GM23338 (cell line): ENCODE data around the gene INPP5A. TPM values are rescaled to one million over a fixed set of nuclear protein-coding genes. Genes with fewer than 3 reads are reported as not detected.

ENCODE experiments used
- ATAC-seq: fragments of 200-7000 bp; cut with Tn5 transposase; 3 replicates; pipeline ENCODE4 v1.9.1; 2020
- DNase-seq: peaks from one replicate; pipeline ENCODE4 v3.0.0-alpha.2; 2015; ENCODE audit warnings: low spot score
- H2AFZ ChIP-seq: fragments of 200-600 bp; sonication (generic); 2 replicates; pipeline ENCODE4 v1.8.0; 2016; ENCODE audit warnings: antibody characterized with exemption, mild to moderate bottlenecking, moderate library complexity
- H3F3A ChIP-seq: fragments of 200-600 bp; sonication (generic); replicated peaks from 2 replicates; pipeline ENCODE4 v1.8.0; 2017; ENCODE audit warnings: antibody characterized with exemption, mixed run types, low read depth
- H3K27ac ChIP-seq: fragments of 200-600 bp; sonication (generic); 2 replicates; pipeline ENCODE4 v1.6.1; 2016; ENCODE audit warnings: low read depth
- H3K27me3 ChIP-seq: fragments of 200-600 bp; sonication (generic); 2 replicates; pipeline ENCODE4 v1.8.0; 2016; ENCODE audit warnings: mild to moderate bottlenecking, mixed run types, moderate library complexity; ENCODE audit not compliant: insufficient read depth
- H3K36me3 ChIP-seq: fragments of 200-600 bp; sonication (generic); 2 replicates; pipeline ENCODE4 v1.8.0; 2016; ENCODE audit warnings: mild to moderate bottlenecking; ENCODE audit not compliant: insufficient read depth
- H3K4me1 ChIP-seq: fragments of 200-600 bp; sonication (generic); 2 replicates; pipeline ENCODE4 v1.8.0; 2016; ENCODE audit warnings: mild to moderate bottlenecking, moderate library complexity; ENCODE audit not compliant: insufficient read depth
- H3K4me2 ChIP-seq: fragments of 200-600 bp; sonication (generic); 2 replicates; pipeline ENCODE4 v1.7.1; 2017; ENCODE audit warnings: mixed run types
- H3K4me3 ChIP-seq: fragments of 200-600 bp; sonication (generic); 2 replicates; pipeline ENCODE4 v1.6.1; 2016; ENCODE audit warnings: mixed run types
- H3K79me2 ChIP-seq: fragments of 200-600 bp; sonication (generic); replicated peaks from 2 replicates; pipeline ENCODE4 v1.8.0; 2017; ENCODE audit warnings: mild to moderate bottlenecking; ENCODE audit not compliant: insufficient read depth
- H3K9me2 ChIP-seq: fragments of 200-600 bp; sonication (generic); 2 replicates; pipeline ENCODE4 v1.8.0; 2017; ENCODE audit not compliant: insufficient read depth
- H4K20me1 ChIP-seq: fragments of 200-600 bp; sonication (generic); replicated peaks from 2 replicates; pipeline ENCODE4 v1.8.0; 2017; ENCODE audit warnings: mild to moderate bottlenecking; ENCODE audit not compliant: insufficient read depth
- H3K27ac Mint-ChIP-seq: 2 replicates; pipeline ENCODE4 v1.8.0; 2020; ENCODE audit warnings: inconsistent platforms, mild to moderate bottlenecking, moderate library complexity, mixed read lengths
- H3K27me3 Mint-ChIP-seq: 3 replicates; pipeline ENCODE4 v1.8.0; 2022; ENCODE audit warnings: low read depth, mild to moderate bottlenecking, moderate library complexity, mixed read lengths, inconsistent platforms; ENCODE audit not compliant: insufficient read depth, poor library complexity
- H3K36me3 Mint-ChIP-seq: 3 replicates; pipeline ENCODE4 v1.8.0; 2021; ENCODE audit warnings: low read depth, mild to moderate bottlenecking, inconsistent platforms, moderate library complexity, mixed read lengths
- H3K4me1 Mint-ChIP-seq: 3 replicates; pipeline ENCODE4 v1.8.0; 2020; ENCODE audit warnings: mild to moderate bottlenecking, inconsistent platforms, mixed read lengths
- H3K4me3 Mint-ChIP-seq: 3 replicates; pipeline ENCODE4 v1.8.0; 2021; ENCODE audit warnings: moderate library complexity, mild to moderate bottlenecking, inconsistent platforms, mixed read lengths
- H3K9me3 Mint-ChIP-seq: 3 replicates; pipeline ENCODE4 v1.8.0; 2020; ENCODE audit warnings: moderate library complexity, mild to moderate bottlenecking, inconsistent platforms, mixed read lengths
- EZH2 ChIP-seq: fragments of 200-600 bp; sonication (generic); IDR thresholded peaks from one replicate; pipeline ENCODE4 v1.8.0; 2017; ENCODE audit warnings: antibody characterized with exemption, mild to moderate bottlenecking, low read depth; ENCODE audit not compliant: unreplicated experiment
- JUNB ChIP-seq: IDR thresholded peaks from one replicate; pipeline ENCODE4 v1.6.1; 2016; ENCODE audit warnings: antibody characterized with exemption; ENCODE audit not compliant: unreplicated experiment
- ZNF114 ChIP-seq: fragments of 250-450 bp; sonication (Bioruptor Pico); IDR thresholded peaks from 2 replicates; pipeline ENCODE4 v1.5.0; 2020; ENCODE audit warnings: mild to moderate bottlenecking, moderate library complexity
- ZNF331 ChIP-seq: fragments of 250-450 bp; sonication (Bioruptor Pico); IDR thresholded peaks from 2 replicates; pipeline ENCODE4 v1.5.0; 2020; ENCODE audit warnings: low read depth, mild to moderate bottlenecking, moderate library complexity
- polyA plus RNA-seq: library from polyadenylated mRNA; unstranded; fragments of >200 nt; fragmentation: Nextera tagmentation; extraction: Ambion mirVana; gene quantifications from 2 replicates; pipeline ENCODE4 v1.2.1, GENCODE V29; 2016
- total RNA-seq: library from RNA; depleted of rRNA; stranded (reverse); fragments of >200 nt; shearing (Covaris generic); gene quantifications from 2 replicates; pipeline ENCODE4 v1.2.3, GENCODE V29; 2014
- TF ChIP-seq, protein P1 (sequence below): fragments of 250-450 bp; sonication (Bioruptor Pico); IDR thresholded peaks from 2 replicates; pipeline ENCODE4 v1.5.0; 2020; ENCODE audit warnings: mild to moderate bottlenecking, moderate library complexity
- TF ChIP-seq, protein P2 (sequence below): IDR thresholded peaks from 2 replicates; pipeline ENCODE4 v1.6.1; 2016; ENCODE audit warnings: antibody characterized with exemption

Gene INPP5A
- total and polyA plus RNA-seq, 2 experiments from 2014 or later, result 5.9 to 40.6 TPM

DNA sequence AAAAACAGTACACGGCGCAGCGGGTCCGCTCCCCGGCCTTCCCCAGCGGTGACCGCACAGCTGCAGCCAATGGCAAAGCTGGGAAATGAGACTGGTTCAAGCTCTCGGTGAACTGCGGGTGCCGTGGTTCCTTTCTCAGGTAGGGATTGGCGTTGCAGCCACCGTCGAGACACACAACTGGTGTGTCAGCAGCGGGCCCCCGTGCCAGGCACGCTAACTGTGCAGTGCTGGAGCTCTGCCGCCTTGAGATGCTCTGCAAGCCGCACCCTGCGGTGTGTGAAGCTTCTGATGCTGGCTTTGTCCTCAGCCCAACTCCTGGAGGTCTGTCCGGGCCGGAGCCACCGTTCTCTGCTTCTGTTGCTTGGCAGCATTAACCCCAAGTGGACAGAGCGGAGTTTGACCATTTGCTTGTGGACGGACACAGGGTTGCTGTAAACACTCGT, 269.0 kb downstream of the INPP5A start:
- ATAC-seq (no peak), DNase-seq (no peak)
- TF ChIP-seq EZH2, result no peak
- TF ChIP-seq, protein P1, sequence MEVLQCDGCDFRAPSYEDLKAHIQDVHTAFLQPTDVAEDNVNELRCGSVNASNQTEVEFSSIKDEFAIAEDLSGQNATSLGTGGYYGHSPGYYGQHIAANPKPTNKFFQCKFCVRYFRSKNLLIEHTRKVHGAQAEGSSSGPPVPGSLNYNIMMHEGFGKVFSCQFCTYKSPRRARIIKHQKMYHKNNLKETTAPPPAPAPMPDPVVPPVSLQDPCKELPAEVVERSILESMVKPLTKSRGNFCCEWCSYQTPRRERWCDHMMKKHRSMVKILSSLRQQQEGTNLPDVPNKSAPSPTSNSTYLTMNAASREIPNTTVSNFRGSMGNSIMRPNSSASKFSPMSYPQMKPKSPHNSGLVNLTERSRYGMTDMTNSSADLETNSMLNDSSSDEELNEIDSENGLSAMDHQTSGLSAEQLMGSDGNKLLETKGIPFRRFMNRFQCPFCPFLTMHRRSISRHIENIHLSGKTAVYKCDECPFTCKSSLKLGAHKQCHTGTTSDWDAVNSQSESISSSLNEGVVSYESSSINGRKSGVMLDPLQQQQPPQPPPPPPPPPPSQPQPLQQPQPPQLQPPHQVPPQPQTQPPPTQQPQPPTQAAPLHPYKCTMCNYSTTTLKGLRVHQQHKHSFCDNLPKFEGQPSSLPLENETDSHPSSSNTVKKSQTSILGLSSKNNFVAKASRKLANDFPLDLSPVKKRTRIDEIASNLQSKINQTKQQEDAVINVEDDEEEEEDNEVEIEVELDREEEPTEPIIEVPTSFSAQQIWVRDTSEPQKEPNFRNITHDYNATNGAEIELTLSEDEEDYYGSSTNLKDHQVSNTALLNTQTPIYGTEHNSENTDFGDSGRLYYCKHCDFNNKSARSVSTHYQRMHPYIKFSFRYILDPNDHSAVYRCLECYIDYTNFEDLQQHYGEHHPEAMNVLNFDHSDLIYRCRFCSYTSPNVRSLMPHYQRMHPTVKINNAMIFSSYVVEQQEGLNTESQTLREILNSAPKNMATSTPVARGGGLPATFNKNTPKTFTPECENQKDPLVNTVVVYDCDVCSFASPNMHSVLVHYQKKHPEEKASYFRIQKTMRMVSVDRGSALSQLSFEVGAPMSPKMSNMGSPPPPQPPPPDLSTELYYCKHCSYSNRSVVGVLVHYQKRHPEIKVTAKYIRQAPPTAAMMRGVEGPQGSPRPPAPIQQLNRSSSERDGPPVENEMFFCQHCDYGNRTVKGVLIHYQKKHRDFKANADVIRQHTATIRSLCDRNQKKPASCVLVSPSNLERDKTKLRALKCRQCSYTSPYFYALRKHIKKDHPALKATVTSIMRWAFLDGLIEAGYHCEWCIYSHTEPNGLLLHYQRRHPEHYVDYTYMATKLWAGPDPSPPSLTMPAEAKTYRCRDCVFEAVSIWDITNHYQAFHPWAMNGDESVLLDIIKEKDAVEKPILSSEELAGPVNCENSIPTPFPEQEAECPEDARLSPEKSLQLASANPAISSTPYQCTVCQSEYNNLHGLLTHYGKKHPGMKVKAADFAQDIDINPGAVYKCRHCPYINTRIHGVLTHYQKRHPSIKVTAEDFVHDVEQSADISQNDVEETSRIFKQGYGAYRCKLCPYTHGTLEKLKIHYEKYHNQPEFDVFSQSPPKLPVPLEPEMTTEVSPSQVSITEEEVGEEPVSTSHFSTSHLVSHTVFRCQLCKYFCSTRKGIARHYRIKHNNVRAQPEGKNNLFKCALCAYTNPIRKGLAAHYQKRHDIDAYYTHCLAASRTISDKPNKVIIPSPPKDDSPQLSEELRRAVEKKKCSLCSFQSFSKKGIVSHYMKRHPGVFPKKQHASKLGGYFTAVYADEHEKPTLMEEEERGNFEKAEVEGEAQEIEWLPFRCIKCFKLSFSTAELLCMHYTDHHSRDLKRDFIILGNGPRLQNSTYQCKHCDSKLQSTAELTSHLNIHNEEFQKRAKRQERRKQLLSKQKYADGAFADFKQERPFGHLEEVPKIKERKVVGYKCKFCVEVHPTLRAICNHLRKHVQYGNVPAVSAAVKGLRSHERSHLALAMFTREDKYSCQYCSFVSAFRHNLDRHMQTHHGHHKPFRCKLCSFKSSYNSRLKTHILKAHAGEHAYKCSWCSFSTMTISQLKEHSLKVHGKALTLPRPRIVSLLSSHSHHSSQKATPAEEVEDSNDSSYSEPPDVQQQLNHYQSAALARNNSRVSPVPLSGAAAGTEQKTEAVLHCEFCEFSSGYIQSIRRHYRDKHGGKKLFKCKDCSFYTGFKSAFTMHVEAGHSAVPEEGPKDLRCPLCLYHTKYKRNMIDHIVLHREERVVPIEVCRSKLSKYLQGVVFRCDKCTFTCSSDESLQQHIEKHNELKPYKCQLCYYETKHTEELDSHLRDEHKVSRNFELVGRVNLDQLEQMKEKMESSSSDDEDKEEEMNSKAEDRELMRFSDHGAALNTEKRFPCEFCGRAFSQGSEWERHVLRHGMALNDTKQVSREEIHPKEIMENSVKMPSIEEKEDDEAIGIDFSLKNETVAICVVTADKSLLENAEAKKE (CRISPR knock-in tag), result no peak
- Mint-ChIP-seq H3K9me3 (0 out of 3 replicates have a peak, but pooled peaks cover 3% of the 10 kb centered on the region), H3K27me3 (peaks cover 10% of the 10 kb centered on the region), H3K4me1 (peaks cover 4% of the 10 kb centered on the region; the same call in 1 of the 3 replicates), H3K36me3 (no peaks in the 10 kb centered on the region; the same call in 2 of the 3 replicates), H3K27ac (no peak overlapping the region), H3K4me3 (no peak overlapping the region)
- Histone ChIP-seq H3K79me2 (no peaks in the 10 kb centered on the region), H2AFZ (no peak overlapping the region), H3K36me3 (no peaks in the 10 kb centered on the region), H4K20me1 (no peaks in the 10 kb centered on the region), H3K4me1 (no peaks in the 10 kb centered on the region), H3F3A (no peaks in the 10 kb centered on the region), H3K9me2 (no peaks in the 10 kb centered on the region), H3K4me2 (no peak overlapping the region), H3K27ac (no peak overlapping the region), H3K4me3 (no peak overlapping the region), H3K27me3 (no peaks in the 10 kb centered on the region)

DNA sequence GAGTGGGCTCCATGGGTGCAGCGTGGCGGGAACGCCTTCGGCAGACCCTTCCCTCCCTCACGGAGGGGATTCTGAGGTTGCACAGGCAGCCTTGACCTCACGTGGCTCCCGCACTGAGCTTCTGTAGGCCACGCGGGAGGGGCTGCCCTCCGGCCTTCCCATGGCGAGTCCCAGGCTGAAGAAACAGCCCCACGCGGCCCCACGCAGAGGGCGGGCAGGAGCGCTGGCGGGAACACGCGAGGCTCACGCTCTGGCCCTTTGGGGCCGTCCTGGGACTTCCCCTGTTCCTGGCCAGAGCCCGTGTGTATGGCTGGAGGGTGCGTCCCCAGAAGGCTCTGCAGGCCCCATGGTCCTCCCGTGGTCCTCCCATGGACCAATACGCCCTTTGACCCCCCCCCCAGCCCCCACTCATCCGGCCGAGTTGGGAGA, 270.0 kb downstream of the INPP5A start:
- no peak overlapping the region for H3K4me3 Mint-ChIP-seq
- Histone ChIP-seq H3K9me2 (no peaks in the 10 kb centered on the region), H3K4me1 (no peaks in the 10 kb centered on the region), H3K27ac (no peak overlapping the region), H3K4me3 (no peak overlapping the region), H3F3A (no peaks in the 10 kb centered on the region), H4K20me1 (no peaks in the 10 kb centered on the region), H3K79me2 (no peaks in the 10 kb centered on the region), H3K27me3 (no peaks in the 10 kb centered on the region), H2AFZ (no peak overlapping the region), H3K4me2 (no peak overlapping the region), H3K36me3 (no peaks in the 10 kb centered on the region)
- ATAC-seq (no peak), DNase-seq (no peak)
- H3K9me3 Mint-ChIP-seq, result no peaks in the 10 kb centered on the region
- H3K27ac Mint-ChIP-seq, result no peak overlapping the region
- H3K4me1 Mint-ChIP-seq, result peaks cover 4% of the 10 kb centered on the region; the same call in 1 of the 3 replicates
- no peaks in the 10 kb centered on the region for H3K36me3 Mint-ChIP-seq
- H3K27me3 Mint-ChIP-seq, result peaks cover 10% of the 10 kb centered on the region
- TF ChIP-seq, protein P2, sequence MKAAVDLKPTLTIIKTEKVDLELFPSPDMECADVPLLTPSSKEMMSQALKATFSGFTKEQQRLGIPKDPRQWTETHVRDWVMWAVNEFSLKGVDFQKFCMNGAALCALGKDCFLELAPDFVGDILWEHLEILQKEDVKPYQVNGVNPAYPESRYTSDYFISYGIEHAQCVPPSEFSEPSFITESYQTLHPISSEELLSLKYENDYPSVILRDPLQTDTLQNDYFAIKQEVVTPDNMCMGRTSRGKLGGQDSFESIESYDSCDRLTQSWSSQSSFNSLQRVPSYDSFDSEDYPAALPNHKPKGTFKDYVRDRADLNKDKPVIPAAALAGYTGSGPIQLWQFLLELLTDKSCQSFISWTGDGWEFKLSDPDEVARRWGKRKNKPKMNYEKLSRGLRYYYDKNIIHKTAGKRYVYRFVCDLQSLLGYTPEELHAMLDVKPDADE, result no peak
- TF ChIP-seq ZNF114 (CRISPR knock-in tag) (no peak), ZNF331 (CRISPR knock-in tag) (no peak), JUNB (no peak), EZH2 (no peak)
